ENCODE results near the gene NYAP2. TPM values are rescaled to one million over a fixed set of nuclear protein-coding genes. Genes with fewer than 3 reads are reported as not detected.

The NYAP2 gene
- total RNA-seq, 1 experiment from 2014 or later = not detected

DNA sequence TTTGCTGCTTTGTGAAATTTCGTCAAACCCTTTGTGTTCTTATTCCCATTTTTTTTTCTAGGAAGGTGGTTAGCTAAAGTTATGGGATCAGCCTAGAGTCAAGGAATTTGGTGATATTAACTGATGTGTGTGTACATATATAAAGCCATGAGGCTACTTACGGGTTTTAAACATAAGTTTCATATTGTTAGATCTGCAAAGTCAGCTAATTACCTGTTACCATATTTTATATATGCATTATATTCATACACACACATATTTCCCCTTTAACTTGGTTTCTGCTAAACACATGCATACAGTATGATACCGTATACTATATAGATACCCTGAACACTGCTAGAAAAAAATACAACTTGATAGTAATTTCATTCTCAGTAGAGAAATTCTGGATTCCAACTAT is 241.0 kb downstream of the NYAP2 start:
- in situ Hi-C loops (cut with HindIII; ENCODE audit: low pct_unique_long_range_greater_than_20kb, low sequenced_read_pairs) = no loop called here
- no peak for DNase-seq (ENCODE audit: low read depth)

DNA sequence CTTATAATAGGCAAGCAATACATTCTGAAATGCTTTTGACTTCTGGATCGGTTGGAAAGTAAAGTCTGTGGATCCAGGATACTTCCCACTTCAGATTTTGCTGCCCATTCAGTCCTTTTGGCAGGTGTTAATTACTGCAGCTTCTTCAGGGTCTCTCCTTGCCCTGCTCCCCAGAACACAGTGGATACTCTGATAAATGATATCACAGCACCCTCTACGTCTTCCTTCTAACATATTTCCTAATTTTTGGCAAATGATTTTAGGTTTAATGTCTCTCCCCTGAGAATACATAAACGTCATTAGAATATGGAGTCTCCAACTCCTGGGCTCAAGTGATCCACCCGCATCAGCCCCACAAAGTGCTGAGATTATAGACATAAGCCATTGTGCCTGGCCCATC is 249.8 kb downstream of the NYAP2 start:
- no peak for DNase-seq (ENCODE audit: low read depth)
- in situ Hi-C loops (cut with HindIII; ENCODE audit: low pct_unique_long_range_greater_than_20kb, low sequenced_read_pairs) = no loop called here

DNA sequence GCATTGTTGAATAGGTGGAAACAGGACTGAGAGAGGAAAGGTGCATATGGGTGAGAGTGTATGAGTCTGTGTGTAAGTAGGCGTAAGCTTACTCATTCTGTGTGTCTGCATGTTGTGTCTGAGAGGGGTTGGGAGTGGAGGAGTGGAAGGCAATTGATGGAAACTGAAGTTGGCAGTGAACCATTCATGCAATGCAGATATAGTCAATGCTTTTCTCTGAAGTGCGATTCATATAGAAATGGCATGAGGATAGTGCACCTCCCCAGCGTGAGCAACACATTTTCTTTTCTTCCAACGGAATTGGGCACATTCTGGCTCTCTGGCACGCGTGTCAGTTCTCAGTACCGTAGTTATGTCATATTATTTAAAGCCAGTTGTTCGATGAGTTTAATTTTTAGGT is 250.5 kb downstream of the NYAP2 start:
- in situ Hi-C loops (cut with HindIII; ENCODE audit: low pct_unique_long_range_greater_than_20kb, low sequenced_read_pairs) = no loop called here
- no peak for DNase-seq (ENCODE audit: low read depth)

DNA sequence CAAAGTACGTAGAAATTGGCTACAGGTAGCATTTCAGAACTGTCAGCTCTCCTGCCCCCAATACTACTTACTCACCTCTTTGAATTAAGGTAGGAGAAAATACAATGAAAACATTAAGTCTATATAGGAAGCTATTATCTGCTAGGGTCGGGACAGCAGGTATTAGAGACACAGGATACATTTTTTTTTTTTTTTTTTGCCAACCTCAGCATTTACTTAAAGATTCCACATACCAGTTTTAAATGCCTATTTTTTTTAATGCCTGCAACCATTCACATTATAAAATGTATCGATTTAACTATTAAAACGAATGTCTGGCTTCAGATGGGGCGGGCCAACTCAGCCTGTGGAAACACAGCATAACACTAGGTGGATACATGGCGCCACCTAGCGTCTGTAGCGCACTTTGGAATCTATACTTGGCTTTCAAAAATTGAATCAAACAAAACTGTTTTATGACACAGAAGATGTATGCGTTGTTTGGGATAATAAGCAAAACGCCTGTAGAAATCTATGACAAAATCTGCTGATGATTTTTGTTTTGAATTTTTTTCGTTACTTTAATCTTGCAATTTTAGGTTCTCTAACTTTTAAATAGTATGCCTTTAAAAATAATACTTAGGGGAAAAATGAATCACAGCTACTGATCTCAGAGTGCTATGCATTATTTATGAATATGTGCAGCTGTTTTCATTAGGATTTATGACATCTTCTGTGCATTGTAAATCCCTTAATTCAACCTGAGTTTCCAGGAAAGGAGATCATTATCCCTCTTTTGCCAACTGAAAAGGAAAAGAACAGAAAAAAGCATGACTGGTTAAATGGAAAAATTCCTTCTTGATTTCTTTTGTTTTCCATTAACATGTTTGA is 261.0 kb downstream of the NYAP2 start:
- peak; percentile 27 for DNase-seq (ENCODE audit: low read depth)
- in situ Hi-C loops (cut with HindIII; ENCODE audit: low pct_unique_long_range_greater_than_20kb, low sequenced_read_pairs) = no loop called here

DNA sequence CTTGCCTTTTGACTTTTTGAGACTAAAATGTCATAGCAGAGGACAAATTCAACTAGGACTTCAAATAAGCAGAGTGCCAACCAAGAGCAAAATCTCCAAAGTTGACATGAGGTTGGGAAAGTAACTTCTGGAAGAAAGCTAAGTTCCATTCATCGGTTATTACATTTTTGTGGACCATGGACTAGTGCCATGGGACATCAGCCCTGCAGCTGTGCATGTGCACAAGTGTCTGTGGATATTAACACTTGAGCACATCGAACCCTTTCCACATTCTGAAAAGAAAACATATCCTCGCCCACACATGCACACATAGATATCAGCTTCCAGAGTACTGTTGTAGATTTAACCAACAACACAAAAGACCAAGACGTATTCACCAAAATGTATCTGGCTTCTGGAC is 262.6 kb downstream of the NYAP2 start:
- DNase-seq (ENCODE audit: low read depth) = no peak
- in situ Hi-C loops (cut with HindIII; ENCODE audit: low pct_unique_long_range_greater_than_20kb, low sequenced_read_pairs) = no loop called here

DNA sequence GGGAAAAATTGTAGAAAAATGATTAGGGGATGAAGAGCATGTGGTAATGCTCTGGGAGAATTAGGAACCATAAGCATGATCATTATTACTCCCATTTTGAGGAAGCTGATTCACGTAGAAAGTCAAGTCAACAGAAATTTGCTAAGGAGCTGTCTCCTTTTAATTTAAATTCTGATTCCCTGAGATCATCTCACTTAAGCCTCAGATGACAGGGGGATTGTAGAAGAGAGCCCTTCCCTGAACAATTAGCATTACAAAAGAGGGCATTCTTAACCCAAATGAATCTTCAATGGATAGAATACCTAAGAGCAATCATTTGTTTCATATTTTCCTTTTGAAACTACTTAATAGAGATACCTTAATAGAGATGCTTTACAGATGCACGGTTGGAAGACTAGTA is 267.9 kb downstream of the NYAP2 start:
- no peak for DNase-seq (ENCODE audit: low read depth)
- in situ Hi-C loops (cut with HindIII; ENCODE audit: low pct_unique_long_range_greater_than_20kb, low sequenced_read_pairs) = no loop called here

DNA sequence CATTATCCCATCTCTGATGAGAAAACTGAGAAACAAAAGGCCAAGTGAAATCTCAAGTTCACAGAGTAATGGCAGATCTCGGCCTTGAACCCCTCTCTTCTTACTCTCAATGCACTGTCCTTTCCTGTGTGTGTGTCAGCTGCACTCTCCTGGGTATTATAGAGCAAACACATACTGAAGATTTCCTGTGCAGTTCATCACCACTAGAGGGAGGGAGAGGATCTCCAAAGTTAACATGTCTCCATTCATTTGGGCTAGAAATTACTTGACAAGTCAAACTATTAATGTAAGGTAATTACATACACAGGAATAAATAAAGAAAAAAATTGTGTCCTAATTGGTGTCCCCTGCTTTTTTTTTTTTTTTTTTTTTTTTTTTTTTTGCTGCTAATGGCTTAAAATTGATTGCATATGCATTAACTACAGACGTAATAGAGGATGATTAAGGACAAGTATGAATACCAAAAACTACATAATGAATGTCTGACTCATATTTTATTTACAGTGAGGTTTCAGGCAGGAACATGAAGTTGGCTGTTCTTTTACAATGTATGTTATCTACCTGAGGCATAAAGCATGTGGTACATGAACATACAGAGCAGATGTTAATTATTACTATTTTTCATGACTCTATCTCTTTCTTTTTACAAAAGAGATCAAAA is 269.2 kb downstream of the NYAP2 start:
- in situ Hi-C loops (cut with HindIII; ENCODE audit: low pct_unique_long_range_greater_than_20kb, low sequenced_read_pairs) = no loop called here
- DNase-seq (ENCODE audit: low read depth) = peak; percentile 58

DNA sequence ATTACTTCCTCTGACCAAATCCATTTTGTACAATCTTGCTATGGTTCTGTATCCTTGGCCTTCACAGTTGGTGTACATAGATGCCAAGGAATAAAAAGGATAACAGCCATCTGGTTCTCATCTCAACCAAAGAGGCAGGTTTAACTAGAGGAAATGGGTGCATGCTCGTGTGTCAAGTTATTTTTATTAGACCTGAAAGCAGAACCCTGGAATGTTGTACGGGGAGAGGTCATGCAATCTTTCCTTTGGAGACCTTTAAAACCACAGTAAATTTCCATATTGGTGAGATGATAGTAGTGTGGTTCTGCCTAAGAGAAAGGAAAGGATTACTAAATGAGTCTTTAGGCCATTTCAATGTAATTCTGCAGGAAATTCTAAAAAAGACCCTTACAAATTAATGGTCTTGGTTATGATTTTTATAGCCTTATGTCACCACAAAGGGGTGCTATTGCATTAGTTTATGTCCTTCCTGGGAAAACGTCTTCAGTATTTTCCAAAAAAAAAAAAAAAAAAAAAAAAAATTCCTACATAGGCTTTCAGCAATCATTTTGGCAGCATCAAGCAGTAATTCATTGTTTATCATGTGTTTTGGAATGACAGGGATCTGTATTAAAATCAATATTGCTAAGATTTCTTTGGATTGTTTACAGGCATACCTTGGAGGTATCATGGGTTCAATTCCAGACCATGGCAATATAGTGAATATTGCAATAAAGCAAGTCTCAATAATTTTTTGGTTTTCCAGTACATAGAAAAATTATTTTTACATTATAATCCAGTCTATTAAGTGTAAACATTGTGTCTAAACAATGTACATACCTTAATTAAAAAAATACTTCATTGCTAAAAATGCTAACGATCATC is 270.8 kb downstream of the NYAP2 start:
- in situ Hi-C loops (cut with HindIII; ENCODE audit: low pct_unique_long_range_greater_than_20kb, low sequenced_read_pairs) = no loop called here
- DNase-seq (ENCODE audit: low read depth) = peak; percentile 19

DNA sequence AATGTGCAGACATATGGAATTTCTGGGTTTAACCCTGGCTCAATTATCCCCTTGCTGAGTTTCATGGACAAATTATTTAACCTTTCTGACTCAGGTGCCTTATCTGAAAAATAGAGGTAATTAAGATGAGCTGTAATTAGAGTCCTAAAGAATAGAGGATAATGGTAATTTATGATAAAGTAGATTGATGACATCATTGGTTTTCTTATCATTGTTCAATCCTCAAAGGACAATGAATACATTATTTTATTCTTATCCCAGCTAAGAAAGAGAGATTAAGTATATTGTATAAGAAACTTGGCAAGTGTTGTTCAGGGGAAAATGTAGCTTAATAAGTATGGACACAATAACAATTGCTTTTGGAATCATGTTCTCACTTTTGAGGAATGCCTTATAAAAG is 279.3 kb downstream of the NYAP2 start:
- DNase-seq (ENCODE audit: low read depth) = no peak
- in situ Hi-C loops (cut with HindIII; ENCODE audit: low pct_unique_long_range_greater_than_20kb, low sequenced_read_pairs) = no loop called here

DNA sequence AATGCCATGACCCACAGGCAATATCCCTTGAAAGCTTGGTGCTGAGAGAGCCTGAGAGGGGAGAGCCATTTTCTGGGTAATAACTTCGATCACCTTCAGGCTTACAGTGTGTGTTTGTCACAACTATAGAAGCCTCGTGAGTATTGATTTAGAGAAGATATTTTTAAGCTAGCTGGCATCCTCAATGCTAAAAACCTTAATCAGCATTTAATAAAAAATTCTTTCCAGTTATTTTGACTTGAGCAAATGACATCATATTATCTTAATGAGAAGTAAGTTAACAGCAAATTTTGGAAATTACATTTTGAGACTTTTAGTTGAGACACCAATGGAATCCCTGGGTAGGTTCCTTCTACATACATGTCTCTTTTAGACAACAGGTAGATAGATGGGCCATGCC is 283.7 kb downstream of the NYAP2 start:
- in situ Hi-C loops (cut with HindIII; ENCODE audit: low pct_unique_long_range_greater_than_20kb, low sequenced_read_pairs) = no loop called here
- DNase-seq (ENCODE audit: low read depth) = no peak

DNA sequence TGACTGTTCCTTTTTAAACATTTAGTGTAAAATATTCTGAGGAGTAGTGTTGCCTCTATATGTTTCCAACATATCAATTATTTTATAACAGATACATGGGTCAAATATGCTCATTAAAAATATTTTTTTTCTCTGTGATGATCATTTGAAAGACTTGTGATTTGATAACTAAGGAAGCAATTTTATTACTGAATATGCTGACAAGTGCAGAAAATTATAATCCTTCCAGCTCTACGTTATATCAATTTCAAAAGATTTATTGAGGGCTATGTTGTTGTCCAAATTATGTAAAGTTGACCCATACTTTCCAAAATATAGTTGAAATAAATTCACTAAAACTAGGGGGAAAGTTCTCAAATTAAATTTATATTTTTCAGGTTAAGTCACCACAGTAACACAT is 290.6 kb downstream of the NYAP2 start:
- no peak for DNase-seq (ENCODE audit: low read depth)
- in situ Hi-C loops (cut with HindIII; ENCODE audit: low pct_unique_long_range_greater_than_20kb, low sequenced_read_pairs) = no loop called here

DNA sequence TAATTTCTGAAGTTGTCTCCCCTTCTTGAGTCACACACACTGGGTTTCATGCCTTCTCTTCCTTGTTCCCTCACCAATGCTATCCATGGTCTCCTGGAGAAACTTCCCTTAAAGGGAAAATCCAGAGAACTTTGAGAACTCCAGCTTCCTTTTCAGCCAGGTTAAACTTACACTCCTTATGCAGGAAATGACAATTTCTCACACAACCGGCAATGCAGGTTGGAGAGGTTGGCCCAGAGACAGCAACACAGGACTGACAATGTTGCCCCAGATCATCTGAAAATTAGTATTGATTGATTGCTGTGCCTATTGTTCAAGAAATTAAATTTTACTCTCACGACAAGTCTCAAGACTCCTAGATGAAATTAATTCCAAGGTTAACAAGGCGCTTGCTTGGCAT is 292.2 kb downstream of the NYAP2 start:
- no peak for DNase-seq (ENCODE audit: low read depth)
- in situ Hi-C loops (cut with HindIII; ENCODE audit: low pct_unique_long_range_greater_than_20kb, low sequenced_read_pairs) = no loop called here

DNA sequence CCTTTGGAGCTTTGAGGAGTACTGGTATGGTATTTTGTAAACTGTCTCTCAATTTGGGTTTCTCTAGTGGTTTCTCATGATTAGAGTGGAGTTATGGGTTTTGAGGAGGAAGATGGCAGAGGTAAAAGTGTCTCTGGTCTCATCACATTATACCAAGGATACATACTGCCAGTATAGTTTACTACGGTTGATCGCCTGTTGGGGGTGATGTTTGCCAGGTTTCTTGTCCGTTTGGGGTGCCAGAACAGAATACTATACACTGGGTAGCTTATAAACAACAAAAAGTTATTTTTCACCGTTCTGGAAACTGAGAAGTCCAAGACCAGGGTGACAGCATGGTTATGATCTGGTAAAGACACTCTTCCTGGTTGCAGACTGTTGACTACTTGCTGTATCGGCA is 293.7 kb downstream of the NYAP2 start:
- DNase-seq (ENCODE audit: low read depth) = no peak
- in situ Hi-C loops (cut with HindIII; ENCODE audit: low pct_unique_long_range_greater_than_20kb, low sequenced_read_pairs) = no loop called here

DNA sequence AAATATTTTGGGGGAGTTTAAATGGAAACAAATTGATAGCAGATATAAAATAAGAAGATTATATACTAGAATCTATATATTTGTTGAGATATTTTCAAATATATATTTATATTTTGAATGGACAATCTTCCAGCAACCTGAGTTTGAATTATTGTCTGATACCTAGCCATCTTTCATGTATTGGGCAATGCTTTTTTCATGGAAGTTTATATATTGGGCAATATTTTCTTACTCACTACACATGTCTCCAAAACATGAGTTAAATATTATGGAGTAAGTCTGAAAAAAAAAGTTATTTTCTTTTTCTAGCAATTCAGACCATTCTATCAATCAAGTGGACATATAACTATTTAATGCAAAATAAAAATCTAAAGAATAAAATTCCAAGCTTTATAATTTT is 295.2 kb downstream of the NYAP2 start:
- in situ Hi-C loops (cut with HindIII; ENCODE audit: low pct_unique_long_range_greater_than_20kb, low sequenced_read_pairs) = no loop called here
- no peak for DNase-seq (ENCODE audit: low read depth)

DNA sequence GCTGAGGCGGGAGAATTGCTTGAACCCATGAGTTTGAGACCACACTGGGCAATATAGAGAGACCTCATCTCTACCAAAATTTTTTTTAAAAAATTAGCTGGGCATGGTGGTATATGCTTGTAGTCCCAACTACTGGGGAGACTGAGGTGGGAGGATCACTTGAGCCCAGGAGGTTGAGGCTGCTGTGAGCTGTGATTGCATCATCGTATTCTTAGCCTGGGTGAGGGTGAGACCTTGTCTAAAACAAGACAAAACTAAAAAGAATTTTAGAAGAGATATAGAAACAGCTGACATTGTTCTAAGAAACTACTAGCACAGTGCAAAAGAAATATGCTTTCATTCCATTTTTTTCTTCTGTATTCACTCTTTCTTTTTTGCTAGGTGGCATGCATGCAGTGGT is 298.4 kb downstream of the NYAP2 start:
- no peak for DNase-seq (ENCODE audit: low read depth)
- in situ Hi-C loops (cut with HindIII; ENCODE audit: low pct_unique_long_range_greater_than_20kb, low sequenced_read_pairs) = no loop called here
